GM12878 (cell line): ENCODE data around the gene DIP2B. TPM values are rescaled to one million over a fixed set of nuclear protein-coding genes. Genes with fewer than 3 reads are reported as not detected.

Source experiments
- ATAC-seq: fragments of 200-7000 bp; cut with Tn5 transposase; 3 replicates; pipeline ENCODE4 v1.9.1; 2020; ENCODE audit warnings: mild to moderate bottlenecking, moderate library complexity
- BruUV-seq: library from RNA; stranded (reverse); fragments of 400-500 nt; replicated peaks from 2 replicates; lab custom pipeline; 2021; lab: Mats Ljungman, UMichigan
- CTCF ChIA-PET: fragments of 300-600 bp; sonication (Branson Sonifier 250); formaldehyde crosslinking; extraction: SDS; loops from one replicate; lab custom pipeline; 2021; ENCODE audit warnings: inconsistent platforms; lab: Yijun Ruan, JAX
- POLR2A ChIA-PET: fragments of 350-600 bp; formaldehyde crosslinking; extraction: SDS; loops from one replicate; lab custom pipeline; 2021; ENCODE audit warnings: inconsistent platforms; lab: Charles Lee
- RAD21 ChIA-PET: fragments of 300-600 bp; sonication (Branson Sonifier 250); formaldehyde crosslinking; loops from one replicate; lab custom pipeline; 2023; ENCODE audit warnings: antibody characterized with exemption; ENCODE audit not compliant: unreplicated experiment; lab: Charles Lee
- SMC1A ChIA-PET: fragments of 300-600 bp; sonication (Branson Sonifier 250); formaldehyde crosslinking; loops from one replicate; lab custom pipeline; 2023; ENCODE audit not compliant: unreplicated experiment, uncharacterized antibody; lab: Charles Lee
- DNase-seq: peaks from one replicate; pipeline ENCODE4 v3.0.0-alpha.2; 2011; ENCODE audit warnings: low read depth, low spot score
- FAIRE-seq: peaks from 3 replicates; lab custom pipeline; 2011; peaks lifted over from hg19 to GRCh38; lab: Jason Lieb, UNC
- H2AFZ ChIP-seq: 2 replicates; pipeline ENCODE4 v1.6.0; 2011; ENCODE audit warnings: low read depth, low read length, control low read depth; ENCODE audit not compliant: control insufficient read depth
- H3K27ac ChIP-seq: 2 replicates; pipeline ENCODE4 v1.5.1; 2011; ENCODE audit warnings: control low read depth; ENCODE audit not compliant: control insufficient read depth, insufficient read depth
- H3K27me3 ChIP-seq, 2 experiments: replicated peaks in 1 of 2; 2 replicates each; pipeline versions ENCODE4 v1.6.0 to v1.6.1; 2011; ENCODE audit warnings: low read length in 1 of 2; ENCODE audit not compliant: control insufficient read depth in 2 of 2, insufficient read depth in 2 of 2
- H3K36me3 ChIP-seq, 2 experiments: 2 replicates each; pipeline ENCODE4 v1.5.1; 2011; ENCODE audit warnings: low read length in 1 of 2; ENCODE audit not compliant: control insufficient read depth in 2 of 2, insufficient read depth in 2 of 2
- H3K4me1 ChIP-seq: 2 replicates; pipeline ENCODE4 v1.6.1; 2011; ENCODE audit warnings: mild to moderate bottlenecking, low read length, moderate library complexity, mixed read lengths; ENCODE audit not compliant: control insufficient read depth, insufficient read depth
- H3K4me2 ChIP-seq: 2 replicates; pipeline ENCODE4 v1.6.0; 2011; ENCODE audit warnings: control low read depth; ENCODE audit not compliant: control insufficient read depth, insufficient read depth
- H3K4me3 ChIP-seq: fragments of 200-600 bp; sonication (generic); 2 replicates; pipeline ENCODE4 v1.5.1; 2016
- H3K79me2 ChIP-seq: 2 replicates; pipeline ENCODE4 v1.6.0; 2011; ENCODE audit warnings: low read length; ENCODE audit not compliant: control insufficient read depth, insufficient read depth
- H3K9ac ChIP-seq: 2 replicates; pipeline ENCODE4 v1.8.0; 2011; ENCODE audit warnings: low read length, control low read depth, mixed read lengths; ENCODE audit not compliant: control insufficient read depth, insufficient read depth
- H3K9me3 ChIP-seq: replicated peaks from 3 replicates; pipeline ENCODE4 v1.5.1; 2011; ENCODE audit warnings: mild to moderate bottlenecking, low read length; ENCODE audit not compliant: control insufficient read depth, insufficient read depth
- H4K20me1 ChIP-seq: 2 replicates; pipeline ENCODE4 v1.6.0; 2011; ENCODE audit not compliant: control insufficient read depth, insufficient read depth
- CREM ChIP-seq: IDR thresholded peaks from 2 replicates; pipeline ENCODE4 v1.6.1; 2014; ENCODE audit warnings: antibody characterized with exemption, low read depth
- ELK1 ChIP-seq: IDR thresholded peaks from 2 replicates; pipeline ENCODE4 v1.6.1; 2012; ENCODE audit warnings: low read depth, low read length, improper control_type of control experiment
- IKZF2 ChIP-seq, 2 experiments: fragments of 450-650 bp; IDR thresholded peaks; 2 replicates each; pipeline ENCODE4 v1.6.1; 2017; ENCODE audit warnings: mild to moderate bottlenecking in 2 of 2, moderate library complexity in 2 of 2
- KDM1A ChIP-seq: fragments of 200-600 bp; sonication (generic); IDR thresholded peaks from 2 replicates; pipeline ENCODE4 v1.6.1; 2016; ENCODE audit warnings: borderline replicate concordance
- NKRF ChIP-seq: fragments of 450-650 bp; conservative IDR thresholded peaks from 2 replicates; pipeline ENCODE4 v1.6.1; 2017; ENCODE audit warnings: mild to moderate bottlenecking, moderate library complexity
- RUNX3 ChIP-seq: IDR thresholded peaks from 2 replicates; pipeline ENCODE4 v1.6.1; 2012; ENCODE audit warnings: low read length, inconsistent platforms
- WGBS: methylation state at CpG from one replicate; pipeline ENCODE4 v1.1.6; 2016; ENCODE audit warnings: low lambda C conversion rate; ENCODE audit not compliant: insufficient replicate concordance, insufficient coverage; ENCODE audit errors: missing lambda C conversion rate; 5-methylcytosine and 5-hydroxymethylcytosine counted together
- in situ Hi-C: fragments of 300-500 bp; cut with MboI; formaldehyde crosslinking; loops from 9 replicates; pipeline ENCODE4 v1.14.3; 2018; ENCODE audit warnings: mixed read lengths
- intact Hi-C: fragments of 100-400 bp; cut with micrococcal nuclease; formaldehyde crosslinking; loops from one replicate; pipeline ENCODE4 v1.14.2; 2022; ENCODE audit not compliant: unreplicated experiment
- polyA plus RNA-seq, 11 experiments: library from polyadenylated mRNA; depleted of rRNA in 4 of 11; unstranded in 6 of 11; stranded (reverse) in 5 of 11; fragments of >200 nt; fragmentation: Nextera tagmentation in 4 of 11; fragmentation: Illumina TruSeq in 1 of 11; extraction: Ambion mirVana in 4 of 11; extraction: Trizol in 1 of 11; gene quantifications; 1 replicate in 1 of 11; 2 replicates in 10 of 11; pipeline versions ENCODE4 v1.2.1 to v1.2.3, GENCODE V29; 2011 to 2016; ENCODE audit warnings: inconsistent platforms in 2 of 11, missing spikeins in 2 of 11, low read depth in 1 of 11
- total RNA-seq, 4 experiments: library from RNA; depleted of rRNA in 3 of 4; stranded (reverse); fragments of >200 nt in 3 of 4; fragmentation: Illumina TruSeq in 1 of 4; extraction: Trizol in 1 of 4; gene quantifications; 2 replicates each; pipeline versions ENCODE4 v1.2.1 to v1.2.3, GENCODE V29; 2013 to 2021

Gene DIP2B
- total and polyA plus RNA-seq, 10 of the 15 experiments (the other 5 are each of a cell fraction or from before 2014, with no cell fraction given) = 4.5 to 30.0 (median 18.6) TPM

- TF ChIP-seq NKRF (no peak), IKZF2 (IDR thresholded peaks at IDR 0.05) (no peak)
- TF ChIP-seq, all 136 proteins: peak for 0
These were observed 99.8 kb downstream of the DIP2B start (continued) for GRCh38 chr12:50604640-50604920.

GRCh38 chr12:50606675-50607375 lies 102.0 kb downstream of the DIP2B start:
- no peak overlapping the region for H3K9ac ChIP-seq
- no peak overlapping the region for H3K4me2 ChIP-seq
- ChIA-PET RAD21 (interaction anchor here (0.9 kb wide), 1 partner anchor 99 kb away, joined by 3 read pairs; no protein-coding TSS in a partner anchor), CTCF (interaction anchor here (0.9 to 1.8 kb wide), 4 partner anchors 10 to 102 kb away, joined by 3 to 5 read pairs (median 4); partner anchors contain the start of gene DIP2B), POLR2A (interaction anchor here (0.6 kb wide), 1 partner anchor 265 kb away, joined by 6 read pairs; no protein-coding TSS in a partner anchor), SMC1A (interaction anchor here (1.0 to 1.7 kb wide), 6 partner anchors 10 to 100 kb away, joined by 3 to 6 read pairs (median 4); no protein-coding TSS in a partner anchor)
- no peak for DNase-seq
- no peak for ATAC-seq
- H2AFZ ChIP-seq = no peak overlapping the region
- no peaks in the 10 kb centered on the region for H3K27me3 ChIP-seq
- no peak for FAIRE-seq
- 100% methylated on average over 5 of the region's 5 CpGs for WGBS
- peaks cover 8% of the 10 kb centered on the region for H3K79me2 ChIP-seq
- no TSS peak for BruUV-seq
- no peak overlapping the region for H3K27ac ChIP-seq
- TF ChIP-seq ELK1 (no peak), KDM1A (no peak), RUNX3 (0 out of 2 replicates have a peak, but pooled peaks have one; percentile 11), CREM (no peak)
- H3K9me3 ChIP-seq = no peaks in the 10 kb centered on the region
- intact Hi-C loops (no loop called here), in situ Hi-C loops (no loop called here)
- no peaks in the 10 kb centered on the region; a peak in 2 of 4 replicates for H3K36me3 ChIP-seq
- no peaks in the 10 kb centered on the region for H3K4me1 ChIP-seq
- H3K4me3 ChIP-seq = no peak overlapping the region
- no peaks in the 10 kb centered on the region for H4K20me1 ChIP-seq
